ENCODE data around the gene ZNF512.
"Not testable (repeated sequence)": the region's sequence is repeated elsewhere in the genome, so short reads cannot be mapped to it uniquely, and the experiment has no call there.

ZNF512 gene

GRCh38 chr2:27582695-27583389 lies at the start of gene ZNF512:
TSS of gene ZNF512 (plus strand) at chr2:27583042. CDS start at chr2:27583113, 71 bp downstream.
- DNase-seq = peak; percentile 89

GRCh38 chr2:27537287-27537686 lies 45.6 kb upstream of the ZNF512 start:
- no peak for DNase-seq

GRCh38 chr2:27538839-27539450 lies 43.9 kb upstream of the ZNF512 start:
- not testable (repeated sequence) for DNase-seq

- not testable (repeated sequence) for DNase-seq
These were observed 43.2 kb upstream of the ZNF512 start for GRCh38 chr2:27539649-27540048.

- DNase-seq = no peak
These were observed 38.6 kb upstream of the ZNF512 start for GRCh38 chr2:27544143-27544821.

GRCh38 chr2:27545348-27546141 lies 37.3 kb upstream of the ZNF512 start:
- DNase-seq = no peak

GRCh38 chr2:27549303-27549702 lies 33.5 kb upstream of the ZNF512 start:
- no peak for DNase-seq

GRCh38 chr2:27551514-27551913 lies 31.3 kb upstream of the ZNF512 start:
- no peak for DNase-seq

GRCh38 chr2:27552941-27553340 lies 29.9 kb upstream of the ZNF512 start:
- DNase-seq = no peak

- not testable (repeated sequence) for DNase-seq
These were observed 28.4 kb upstream of the ZNF512 start for GRCh38 chr2:27554451-27554850.

GRCh38 chr2:27559228-27559627 lies 23.6 kb upstream of the ZNF512 start:
- no peak for DNase-seq

- DNase-seq = no peak
These were observed 21.8 kb upstream of the ZNF512 start for GRCh38 chr2:27561060-27561459.

GRCh38 chr2:27566628-27567027 lies 16.2 kb upstream of the ZNF512 start:
- no peak for DNase-seq

GRCh38 chr2:27569398-27569797 lies 13.4 kb upstream of the ZNF512 start:
- DNase-seq = no peak

GRCh38 chr2:27571197-27571596 lies 11.6 kb upstream of the ZNF512 start:
- no peak for DNase-seq

GRCh38 chr2:27571681-27572080 lies 11.2 kb upstream of the ZNF512 start:
- DNase-seq = no peak

- DNase-seq = peak; percentile 30
These were observed 10.4 kb upstream of the ZNF512 start for GRCh38 chr2:27572439-27572838.

GRCh38 chr2:27572998-27573429 lies 9.8 kb upstream of the ZNF512 start:
- peak; percentile 30 for DNase-seq

- DNase-seq = no peak
These were observed 9.4 kb upstream of the ZNF512 start for GRCh38 chr2:27573452-27573851.

- no peak for DNase-seq
These were observed 1.3 kb upstream of the ZNF512 start for GRCh38 chr2:27581417-27582128.

- no peak for DNase-seq
These were observed 630 bp upstream of the ZNF512 start for GRCh38 chr2:27582129-27582694.

- DNase-seq = no peak
These were observed 611 bp downstream of the ZNF512 start for GRCh38 chr2:27583390-27583915.
